Eye (tissue), 1 donor: Measurements from ENCODE around the gene NEDD8.

Experiments
- DNase-seq: peaks from one replicate; pipeline ENCODE4 v3.0.0-alpha.2; 2015

NEDD8 gene

GRCh38 chr14:24194873-24195185 is 37.3 kb downstream of the NEDD8 start:
- no peak for DNase-seq

- DNase-seq: no peak
Measured at GRCh38 chr14:24194186-24194872, 37.8 kb downstream of the NEDD8 start.

GRCh38 chr14:24192933-24193332 is 39.2 kb downstream of the NEDD8 start:
- DNase-seq: no peak

- no peak for DNase-seq
Measured at GRCh38 chr14:24190416-24190815, 41.8 kb downstream of the NEDD8 start.

GRCh38 chr14:24189460-24189859 is 42.7 kb downstream of the NEDD8 start:
- DNase-seq: no peak

- no peak for DNase-seq
Measured at GRCh38 chr14:24189059-24189375, 43.1 kb downstream of the NEDD8 start.

- peak; percentile 98 for DNase-seq
Measured at GRCh38 chr14:24188251-24189058, 43.7 kb downstream of the NEDD8 start, which contains the start of gene IPO4. Gene IPO4, minus strand, starts transcription at chr14:24188816. Its CDS starts 29 bp downstream, at chr14:24188787.

- no peak for DNase-seq
Measured at GRCh38 chr14:24187539-24187915, 44.6 kb downstream of the NEDD8 start.

- DNase-seq: no peak
Measured at GRCh38 chr14:24186831-24187538, 45.2 kb downstream of the NEDD8 start.

- DNase-seq: no peak
Measured at GRCh38 chr14:24185741-24186140, 46.4 kb downstream of the NEDD8 start.

GRCh38 chr14:24185026-24185425 is 47.1 kb downstream of the NEDD8 start:
- no peak for DNase-seq

- no peak for DNase-seq
Measured at GRCh38 chr14:24184104-24184970, 47.8 kb downstream of the NEDD8 start.

- DNase-seq: no peak
Measured at GRCh38 chr14:24183014-24183481, 49.1 kb downstream of the NEDD8 start.

- DNase-seq: no peak
Measured at GRCh38 chr14:24182110-24182882, 49.9 kb downstream of the NEDD8 start.

- DNase-seq: no peak
Measured at GRCh38 chr14:24181371-24182077, 50.6 kb downstream of the NEDD8 start.

GRCh38 chr14:24179961-24180796 is 52.0 kb downstream of the NEDD8 start:
- no peak for DNase-seq

GRCh38 chr14:24179294-24179960 is 52.7 kb downstream of the NEDD8 start:
- DNase-seq: no peak

GRCh38 chr14:24178399-24179178 is 53.6 kb downstream of the NEDD8 start:
- DNase-seq: no peak

GRCh38 chr14:24177891-24178290 is 54.3 kb downstream of the NEDD8 start:
- no peak for DNase-seq
